ENCODE results near the gene D2HGDH.
A peak's percentile ranks its signal among the peaks of the same experiment; 100 is the strongest.
"Not testable (repeated sequence)": the region's sequence is repeated elsewhere in the genome, so short reads cannot be mapped to it uniquely, and the experiment has no call there.

Gene D2HGDH

DNA sequence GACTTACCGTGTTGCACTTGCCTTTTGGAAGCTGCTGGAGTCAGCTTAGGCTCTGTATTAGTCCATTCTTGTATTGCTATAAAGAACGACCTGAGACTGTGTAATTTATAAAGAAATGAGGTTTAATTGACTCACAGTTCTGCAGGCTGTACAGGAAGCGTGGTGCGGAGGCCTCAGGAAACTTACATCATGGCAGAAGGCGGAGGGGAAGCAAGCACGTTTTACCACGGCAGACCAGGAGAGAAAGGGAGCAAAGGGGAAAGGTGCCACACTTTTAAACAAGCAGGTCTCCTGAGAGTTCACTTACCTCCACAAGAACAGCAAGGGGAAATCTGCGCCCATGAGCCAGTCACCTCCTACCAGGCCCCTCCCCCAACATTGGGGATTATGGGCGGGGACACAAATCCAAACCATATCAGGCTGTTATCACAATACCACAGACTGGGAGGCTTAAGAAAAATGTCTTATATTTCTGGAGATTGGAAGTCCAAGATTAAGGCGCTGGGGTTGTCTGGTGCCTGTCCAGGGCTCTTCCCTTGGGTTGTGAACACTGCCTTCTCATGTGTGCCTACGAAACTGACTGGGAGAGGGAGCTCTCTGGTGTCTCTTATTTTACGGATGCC lies 3.6 kb upstream of the D2HGDH start:
- H3K27me3 ChIP-seq (replicated peaks; ENCODE audit: insufficient read depth, low read length) = no peaks in the 10 kb centered on the region
- no peaks in the 10 kb centered on the region for H3K36me3 ChIP-seq (replicated peaks; ENCODE audit: insufficient read depth, low read length)
- no peak overlapping the region for H2AFZ ChIP-seq (ENCODE audit: low read length)
- DNase-seq = no peak
- H3K4me3 ChIP-seq (ENCODE audit: low read length) = no peak overlapping the region
- H3K4me2 ChIP-seq (ENCODE audit: low read depth, low read length) = no peak overlapping the region
- H3K9ac ChIP-seq (ENCODE audit: low read length) = no peak overlapping the region
- H3K9me2 ChIP-seq (replicated peaks; ENCODE audit: insufficient read depth, low read length) = no peaks in the 10 kb centered on the region
- no peak overlapping the region for H3K27ac ChIP-seq (ENCODE audit: low read length)
- no peaks in the 10 kb centered on the region; the same call in 1 of the 2 replicates for H3F3A ChIP-seq (ENCODE audit: insufficient read depth, low read length)
- H3K4me1 ChIP-seq (ENCODE audit: low read length) = peaks cover 3% of the 10 kb centered on the region
- H4K20me1 ChIP-seq (ENCODE audit: insufficient read depth, low read length) = no peaks in the 10 kb centered on the region
- TF ChIP-seq EZH2phosphoT487 (IDR thresholded peaks at IDR 0.05; ENCODE audit: low read length) (no peak), EZH2 (optimal IDR thresholded peaks at IDR 0.05; ENCODE audit: low read depth, low read length) (no peak)
- TF ChIP-seq, protein P1, sequence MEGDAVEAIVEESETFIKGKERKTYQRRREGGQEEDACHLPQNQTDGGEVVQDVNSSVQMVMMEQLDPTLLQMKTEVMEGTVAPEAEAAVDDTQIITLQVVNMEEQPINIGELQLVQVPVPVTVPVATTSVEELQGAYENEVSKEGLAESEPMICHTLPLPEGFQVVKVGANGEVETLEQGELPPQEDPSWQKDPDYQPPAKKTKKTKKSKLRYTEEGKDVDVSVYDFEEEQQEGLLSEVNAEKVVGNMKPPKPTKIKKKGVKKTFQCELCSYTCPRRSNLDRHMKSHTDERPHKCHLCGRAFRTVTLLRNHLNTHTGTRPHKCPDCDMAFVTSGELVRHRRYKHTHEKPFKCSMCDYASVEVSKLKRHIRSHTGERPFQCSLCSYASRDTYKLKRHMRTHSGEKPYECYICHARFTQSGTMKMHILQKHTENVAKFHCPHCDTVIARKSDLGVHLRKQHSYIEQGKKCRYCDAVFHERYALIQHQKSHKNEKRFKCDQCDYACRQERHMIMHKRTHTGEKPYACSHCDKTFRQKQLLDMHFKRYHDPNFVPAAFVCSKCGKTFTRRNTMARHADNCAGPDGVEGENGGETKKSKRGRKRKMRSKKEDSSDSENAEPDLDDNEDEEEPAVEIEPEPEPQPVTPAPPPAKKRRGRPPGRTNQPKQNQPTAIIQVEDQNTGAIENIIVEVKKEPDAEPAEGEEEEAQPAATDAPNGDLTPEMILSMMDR (IDR thresholded peaks at IDR 0.05; ENCODE audit: low read length) = no peak
- no peaks in the 10 kb centered on the region for H3K79me2 ChIP-seq (ENCODE audit: low read length)
- H3K9me3 ChIP-seq (replicated peaks; ENCODE audit: insufficient read depth, low read length) = no peaks in the 10 kb centered on the region

DNA sequence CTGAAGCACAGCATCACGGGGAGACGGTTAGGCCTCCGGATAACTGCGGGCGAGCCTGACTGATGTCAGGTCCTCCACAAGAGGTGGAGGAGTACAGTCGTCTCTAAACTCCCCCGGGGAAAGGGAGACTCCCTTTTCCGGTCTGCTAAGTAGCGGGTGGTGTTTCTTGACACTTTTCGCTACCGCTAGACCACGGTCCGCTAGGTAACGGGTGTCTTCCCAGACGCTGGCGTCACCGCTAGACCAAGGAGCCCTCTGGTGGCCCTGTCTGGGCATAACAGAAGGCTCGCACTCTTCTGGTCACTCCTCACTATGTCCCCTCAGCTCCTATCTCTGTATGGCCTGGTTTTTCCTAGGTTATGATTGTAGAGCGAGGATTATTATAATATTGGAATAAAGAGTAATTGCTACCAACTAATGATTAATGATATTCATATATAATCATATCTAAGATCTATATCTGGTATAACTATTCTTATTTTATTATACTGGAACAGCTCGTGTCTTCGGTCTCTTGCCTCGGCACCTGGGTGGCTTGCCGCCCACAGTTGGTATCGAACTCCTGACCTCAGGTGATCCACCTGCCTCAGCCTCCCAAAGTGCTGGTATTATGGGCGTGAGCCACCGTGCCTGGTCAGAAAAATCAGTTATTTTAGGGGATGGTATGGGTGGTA lies 1.8 kb upstream of the D2HGDH start:
- H3K36me3 ChIP-seq (replicated peaks; ENCODE audit: insufficient read depth, low read length); H3K79me2 ChIP-seq (ENCODE audit: low read length); H3K4me3 ChIP-seq (ENCODE audit: low read length); H3K4me2 ChIP-seq (ENCODE audit: low read depth, low read length); H3K9me2 ChIP-seq (replicated peaks; ENCODE audit: insufficient read depth, low read length); H4K20me1 ChIP-seq (ENCODE audit: insufficient read depth, low read length); H3K27me3 ChIP-seq (replicated peaks; ENCODE audit: insufficient read depth, low read length); H3K9ac ChIP-seq (ENCODE audit: low read length); H3K4me1 ChIP-seq (ENCODE audit: low read length); H3K9me3 ChIP-seq (replicated peaks; ENCODE audit: insufficient read depth, low read length); H3F3A ChIP-seq (ENCODE audit: insufficient read depth, low read length); H2AFZ ChIP-seq (ENCODE audit: low read length); H3K27ac ChIP-seq (ENCODE audit: low read length): not testable (repeated sequence)
- TF ChIP-seq, protein P1 (IDR thresholded peaks at IDR 0.05; ENCODE audit: low read length) = peak; percentile 2; the same call in 1 of the 2 replicates
- peak; percentile 14 for DNase-seq

DNA sequence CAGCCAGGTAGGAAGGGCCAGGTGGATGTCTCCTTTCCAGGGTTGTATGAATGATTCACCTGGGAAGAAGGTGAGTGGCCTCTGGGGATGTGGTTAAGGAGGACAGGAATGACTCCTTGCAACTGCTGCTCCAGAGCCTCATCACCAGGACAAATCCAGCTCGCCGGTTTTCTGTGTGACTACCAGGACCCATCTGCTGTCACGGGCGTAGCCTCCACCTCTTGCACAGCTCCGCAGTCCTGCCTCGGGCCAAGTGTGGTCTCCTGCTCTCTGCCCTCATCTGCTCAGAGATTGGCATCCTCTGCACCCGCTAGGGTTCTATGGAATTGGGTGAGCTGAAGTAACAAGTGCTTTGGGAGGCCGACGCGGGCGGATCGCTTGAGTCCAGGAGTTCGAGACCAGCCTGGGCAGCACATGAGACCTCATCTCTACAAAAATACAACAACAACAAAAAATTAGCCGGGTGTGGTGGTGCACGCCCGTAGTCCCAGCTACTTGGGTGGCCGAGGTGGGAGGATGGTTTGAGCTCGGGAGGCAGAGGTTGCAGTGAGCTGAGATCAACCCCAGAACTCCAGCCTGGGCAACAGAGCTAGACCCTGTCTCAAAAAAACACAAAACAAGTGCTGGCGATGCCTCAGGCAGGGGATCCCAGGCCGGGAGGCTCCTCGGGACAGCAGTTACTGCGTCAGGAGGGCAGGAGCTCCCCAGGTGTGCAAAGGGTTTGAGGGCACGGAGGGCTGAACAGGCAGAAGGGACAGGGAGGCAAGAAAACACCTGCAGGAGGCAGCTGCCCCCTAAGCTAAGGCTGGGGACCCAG lies 831 bp upstream of the D2HGDH start:
- Histone ChIP-seq H3K4me1 (ENCODE audit: low read length) (peaks cover 3% of the 10 kb centered on the region), H3K36me3 (replicated peaks; ENCODE audit: insufficient read depth, low read length) (no peaks in the 10 kb centered on the region), H3K9me2 (replicated peaks; ENCODE audit: insufficient read depth, low read length) (no peaks in the 10 kb centered on the region), H3K27me3 (replicated peaks; ENCODE audit: insufficient read depth, low read length) (no peaks in the 10 kb centered on the region), H3K4me2 (ENCODE audit: low read depth, low read length) (peak overlapping the region; percentile 59; the same call in 1 of the 2 replicates), H4K20me1 (ENCODE audit: insufficient read depth, low read length) (no peaks in the 10 kb centered on the region), H3K9me3 (replicated peaks; ENCODE audit: insufficient read depth, low read length) (no peaks in the 10 kb centered on the region), H3K27ac (ENCODE audit: low read length) (no peak overlapping the region), H3K4me3 (ENCODE audit: low read length) (peak overlapping the region; percentile 50), H3F3A (ENCODE audit: insufficient read depth, low read length) (no peaks in the 10 kb centered on the region; the same call in 1 of the 2 replicates), H3K9ac (ENCODE audit: low read length) (peak overlapping the region; percentile 18; the same call in 1 of the 2 replicates), H3K79me2 (ENCODE audit: low read length) (no peaks in the 10 kb centered on the region), H2AFZ (ENCODE audit: low read length) (peak overlapping the region; percentile 89)
- no peak for TF ChIP-seq EZH2phosphoT487 (IDR thresholded peaks at IDR 0.05; ENCODE audit: low read length)
- TF ChIP-seq, protein P1 (IDR thresholded peaks at IDR 0.05; ENCODE audit: low read length) = 0 out of 2 replicates have a peak, but pooled peaks have one; percentile 10
- no peak for DNase-seq
